Neural progenitor cell (in vitro differentiated cells): ENCODE measurements around the gene TGM5. TPM values are rescaled to one million over a fixed set of nuclear protein-coding genes. Genes with fewer than 3 reads are reported as not detected.

Experiments
- DNase-seq: peaks from one replicate; pipeline ENCODE4 v3.0.0-alpha.2; 2016; ENCODE audit warnings: low spot score
- H2AFZ ChIP-seq: fragments of 200-600 bp; sonication (generic); replicated peaks from 2 replicates; pipeline ENCODE4 v1.6.1; 2016; ENCODE audit warnings: antibody characterized with exemption
- H3F3A ChIP-seq: fragments of 200-600 bp; sonication (generic); 2 replicates; pipeline ENCODE4 v1.6.1; 2016; ENCODE audit warnings: antibody characterized with exemption, low read depth
- H3K27ac ChIP-seq: fragments of 200-600 bp; sonication (generic); 2 replicates; pipeline ENCODE4 v1.5.1; 2016; ENCODE audit warnings: mild to moderate bottlenecking
- H3K27me3 ChIP-seq: fragments of 200-600 bp; sonication (generic); 2 replicates; pipeline ENCODE4 v1.6.1; 2016; ENCODE audit warnings: mild to moderate bottlenecking, moderate library complexity
- H3K36me3 ChIP-seq: fragments of 200-600 bp; sonication (generic); 2 replicates; pipeline ENCODE4 v1.5.1; 2016
- H3K4me1 ChIP-seq: fragments of 200-600 bp; sonication (generic); 2 replicates; pipeline ENCODE4 v1.6.1; 2016; ENCODE audit warnings: mixed run types
- H3K4me2 ChIP-seq: fragments of 200-600 bp; sonication (generic); 2 replicates; pipeline ENCODE4 v1.6.1; 2016
- H3K4me3 ChIP-seq: fragments of 200-600 bp; sonication (generic); 2 replicates; pipeline ENCODE4 v1.5.1; 2016
- H3K79me2 ChIP-seq: fragments of 200-600 bp; sonication (generic); 2 replicates; pipeline ENCODE4 v1.6.1; 2016; ENCODE audit warnings: low read depth
- H3K9ac ChIP-seq: fragments of 200-600 bp; sonication (generic); 2 replicates; pipeline ENCODE4 v1.6.1; 2016
- H3K9me3 ChIP-seq: fragments of 200-600 bp; sonication (generic); 2 replicates; pipeline ENCODE4 v1.5.1; 2016; ENCODE audit warnings: low read depth
- H4K20me1 ChIP-seq: fragments of 200-600 bp; sonication (generic); 2 replicates; pipeline ENCODE4 v1.6.1; 2016; ENCODE audit warnings: low read depth
- H3K27ac Mint-ChIP-seq: 3 replicates; pipeline ENCODE4 v1.8.0; 2021; ENCODE audit warnings: mixed read lengths
- H3K27me3 Mint-ChIP-seq: 2 replicates; pipeline ENCODE4 v1.8.0; 2022; ENCODE audit warnings: low read depth, mild to moderate bottlenecking, inconsistent platforms, moderate library complexity, mixed read lengths; ENCODE audit not compliant: insufficient read depth
- H3K36me3 Mint-ChIP-seq: 3 replicates; pipeline ENCODE4 v1.8.0; 2021; ENCODE audit warnings: mixed read lengths
- H3K4me1 Mint-ChIP-seq: 3 replicates; pipeline ENCODE4 v1.8.0; 2021; ENCODE audit warnings: mixed read lengths
- H3K4me3 Mint-ChIP-seq: 3 replicates; pipeline ENCODE4 v1.8.0; 2021; ENCODE audit warnings: mild to moderate bottlenecking, moderate library complexity, mixed read lengths
- H3K9me3 Mint-ChIP-seq: 3 replicates; pipeline ENCODE4 v1.8.0; 2020; ENCODE audit warnings: mixed read lengths
- CTCF ChIP-seq: fragments of 200-600 bp; sonication (generic); IDR thresholded peaks from 2 replicates; pipeline ENCODE4 v1.5.1; 2017; ENCODE audit warnings: antibody characterized with exemption, mild to moderate bottlenecking
- EZH2 ChIP-seq: fragments of 200-600 bp; sonication (generic); IDR thresholded peaks from 2 replicates; pipeline ENCODE4 v1.6.1; 2017; ENCODE audit warnings: antibody characterized with exemption, mild to moderate bottlenecking, moderate library complexity
- EZH2phosphoT487 ChIP-seq: fragments of 200-600 bp; sonication (generic); IDR thresholded peaks from 2 replicates; pipeline ENCODE4 v1.6.1; 2017; ENCODE audit warnings: antibody characterized with exemption
- total RNA-seq: library from RNA; depleted of rRNA; stranded (reverse); fragments of >200 nt; gene quantifications from 2 replicates; pipeline ENCODE4 v1.2.3, GENCODE V29; 2015; ENCODE audit warnings: low replicate concordance

TGM5 gene
- total RNA-seq, 1 donor from 2014 or later: not detected

- no peaks in the 10 kb centered on the region for H3F3A ChIP-seq
- H3K27me3 ChIP-seq: no peaks in the 10 kb centered on the region
- no peak overlapping the region for H3K4me3 Mint-ChIP-seq
- H3K4me1 ChIP-seq: no peaks in the 10 kb centered on the region
- H3K27me3 Mint-ChIP-seq: peaks cover 7% of the 10 kb centered on the region
- TF ChIP-seq CTCF (no peak), EZH2phosphoT487 (no peak), EZH2 (no peak)
- H3K4me3 ChIP-seq: no peak overlapping the region
- H3K4me2 ChIP-seq: no peak overlapping the region
- no peak overlapping the region for H3K27ac Mint-ChIP-seq
- no peaks in the 10 kb centered on the region for H3K9me3 ChIP-seq
- no peak overlapping the region for H3K9ac ChIP-seq
- no peak overlapping the region for H2AFZ ChIP-seq
- H3K27ac ChIP-seq: no peak overlapping the region
- no peaks in the 10 kb centered on the region for H3K4me1 Mint-ChIP-seq
- H3K36me3 ChIP-seq: peaks cover 3% of the 10 kb centered on the region
- no peaks in the 10 kb centered on the region for H3K9me3 Mint-ChIP-seq
- DNase-seq: no peak
- no peaks in the 10 kb centered on the region for H4K20me1 ChIP-seq
- H3K36me3 Mint-ChIP-seq: no peaks in the 10 kb centered on the region
- H3K79me2 ChIP-seq: no peaks in the 10 kb centered on the region
These were observed 4.1 kb upstream of the TGM5 start for GRCh38 chr15:43270676-43271306.

- Histone ChIP-seq H3K79me2 (no peaks in the 10 kb centered on the region), H3K4me1 (no peaks in the 10 kb centered on the region), H2AFZ (no peak overlapping the region), H3K4me3 (no peak overlapping the region), H3K27ac (no peak overlapping the region), H3K36me3 (peaks cover 3% of the 10 kb centered on the region), H4K20me1 (no peaks in the 10 kb centered on the region), H3K9ac (no peak overlapping the region), H3F3A (no peaks in the 10 kb centered on the region), H3K27me3 (peaks cover 4% of the 10 kb centered on the region), H3K4me2 (no peak overlapping the region), H3K9me3 (no peaks in the 10 kb centered on the region)
- Mint-ChIP-seq H3K27me3 (peaks cover 7% of the 10 kb centered on the region), H3K9me3 (no peaks in the 10 kb centered on the region), H3K4me1 (no peaks in the 10 kb centered on the region), H3K4me3 (no peak overlapping the region), H3K27ac (no peak overlapping the region), H3K36me3 (no peaks in the 10 kb centered on the region)
- no peak for TF ChIP-seq CTCF
- TF ChIP-seq EZH2: no peak
- TF ChIP-seq EZH2phosphoT487: no peak
- DNase-seq: no peak
These were observed 3.5 kb upstream of the TGM5 start for GRCh38 chr15:43270113-43270665.

- peak; percentile 72 for DNase-seq
- Mint-ChIP-seq H3K27me3 (peaks cover 7% of the 10 kb centered on the region), H3K27ac (no peak overlapping the region)
These were observed 1.7 kb upstream of the TGM5 start for GRCh38 chr15:43268111-43269105.

More at GRCh38 chr15:43268111-43269105, 1.7 kb upstream of the TGM5 start:
- Histone ChIP-seq H3K9me3 (no peaks in the 10 kb centered on the region), H3K9ac (no peak overlapping the region), H3K27ac (no peak overlapping the region), H3K4me1 (no peaks in the 10 kb centered on the region), H3K79me2 (no peaks in the 10 kb centered on the region), H3K4me2 (no peak overlapping the region), H3K27me3 (peaks cover 19% of the 10 kb centered on the region), H3K4me3 (no peak overlapping the region), H4K20me1 (no peaks in the 10 kb centered on the region), H2AFZ (no peak overlapping the region), H3K36me3 (peaks cover 3% of the 10 kb centered on the region), H3F3A (no peaks in the 10 kb centered on the region)
- no peaks in the 10 kb centered on the region for H3K9me3 Mint-ChIP-seq
- H3K36me3 Mint-ChIP-seq: no peaks in the 10 kb centered on the region
- TF ChIP-seq EZH2phosphoT487 (no peak), CTCF (peak; percentile 57)
- H3K4me3 Mint-ChIP-seq: no peak overlapping the region
- H3K4me1 Mint-ChIP-seq: no peaks in the 10 kb centered on the region
